ENCODE data around the gene NPAS3.

GRCh38 chr14:33332497-33332896 lies 393.8 kb downstream of the NPAS3 start:
- TF ChIP-seq POLR2A (IDR thresholded peaks at IDR 0.05) = no peak
- TF ChIP-seq, protein P1, sequence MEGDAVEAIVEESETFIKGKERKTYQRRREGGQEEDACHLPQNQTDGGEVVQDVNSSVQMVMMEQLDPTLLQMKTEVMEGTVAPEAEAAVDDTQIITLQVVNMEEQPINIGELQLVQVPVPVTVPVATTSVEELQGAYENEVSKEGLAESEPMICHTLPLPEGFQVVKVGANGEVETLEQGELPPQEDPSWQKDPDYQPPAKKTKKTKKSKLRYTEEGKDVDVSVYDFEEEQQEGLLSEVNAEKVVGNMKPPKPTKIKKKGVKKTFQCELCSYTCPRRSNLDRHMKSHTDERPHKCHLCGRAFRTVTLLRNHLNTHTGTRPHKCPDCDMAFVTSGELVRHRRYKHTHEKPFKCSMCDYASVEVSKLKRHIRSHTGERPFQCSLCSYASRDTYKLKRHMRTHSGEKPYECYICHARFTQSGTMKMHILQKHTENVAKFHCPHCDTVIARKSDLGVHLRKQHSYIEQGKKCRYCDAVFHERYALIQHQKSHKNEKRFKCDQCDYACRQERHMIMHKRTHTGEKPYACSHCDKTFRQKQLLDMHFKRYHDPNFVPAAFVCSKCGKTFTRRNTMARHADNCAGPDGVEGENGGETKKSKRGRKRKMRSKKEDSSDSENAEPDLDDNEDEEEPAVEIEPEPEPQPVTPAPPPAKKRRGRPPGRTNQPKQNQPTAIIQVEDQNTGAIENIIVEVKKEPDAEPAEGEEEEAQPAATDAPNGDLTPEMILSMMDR (IDR thresholded peaks at IDR 0.05) = no peak
